ENCODE measurements around the gene VRK1. TPM values are rescaled to one million over a fixed set of nuclear protein-coding genes. Genes with fewer than 3 reads are reported as not detected.
A peak's percentile ranks its signal among the peaks of the same experiment; 100 is the strongest.

Gene VRK1
- total RNA-seq, 1 experiment from 2014 or later, result 124 TPM

DNA sequence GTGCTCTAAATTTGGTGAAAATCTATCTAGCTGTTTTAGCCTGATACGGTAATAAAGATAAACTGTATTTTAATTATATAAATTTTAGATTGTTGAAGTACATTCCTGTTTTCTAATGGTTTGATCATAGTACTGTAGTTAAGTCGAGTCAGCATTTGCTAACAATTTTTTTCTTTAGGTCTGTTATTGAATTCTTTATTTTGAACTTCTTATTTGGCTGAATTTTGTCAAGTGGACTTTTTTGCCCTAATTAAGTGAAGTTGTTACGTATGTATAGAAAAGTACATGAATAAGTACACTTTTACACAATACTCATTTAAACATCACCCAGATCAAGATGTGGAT is 66.8 kb downstream of the VRK1 start:
- TF ChIP-seq CTCF (conservative IDR thresholded peaks at IDR 0.05; ENCODE audit: low read depth, low read length) (no peak), EZH2 (IDR thresholded peaks at IDR 0.05; ENCODE audit: borderline replicate concordance, low read depth, low read length, poor library complexity, severe bottlenecking) (no peak)
- peak overlapping the region; percentile 17 for H3K27ac ChIP-seq (ENCODE audit: low read depth, low read length, poor library complexity, severe bottlenecking)
- POLR2A ChIA-PET (ENCODE audit: low non-redundant PET), result no interaction called here

GRCh38 chr14:96867634-96868033 is 70.5 kb downstream of the VRK1 start:
- Histone ChIP-seq H3K36me3 (ENCODE audit: insufficient read depth, low read length, poor library complexity, severe bottlenecking) (peaks cover 19% of the 10 kb centered on the region), H3K4me3 (ENCODE audit: low read depth, low read length, poor library complexity, severe bottlenecking) (no peak overlapping the region), H3K27me3 (replicated peaks; ENCODE audit: insufficient read depth, low read depth, low read length, poor library complexity) (no peaks in the 10 kb centered on the region), H3K9me3 (ENCODE audit: low read depth, low read length, poor library complexity, severe bottlenecking) (peaks cover 6% of the 10 kb centered on the region), H3K4me1 (ENCODE audit: insufficient read depth, low read length, poor library complexity, severe bottlenecking) (peaks cover 18% of the 10 kb centered on the region), H3K27ac (ENCODE audit: low read depth, low read length, poor library complexity, severe bottlenecking) (no peak overlapping the region)
- POLR2A ChIA-PET (ENCODE audit: low non-redundant PET), result no interaction called here
- TF ChIP-seq CTCF (conservative IDR thresholded peaks at IDR 0.05; ENCODE audit: low read depth, low read length) (no peak), EZH2 (IDR thresholded peaks at IDR 0.05; ENCODE audit: borderline replicate concordance, low read depth, low read length, poor library complexity, severe bottlenecking) (no peak)
- no peak for DNase-seq (ENCODE audit: low spot score)
- no TSS peak for BruUV-seq (replicated peaks)
- CTCF ChIA-PET, result interaction anchor here (1.0 kb wide), 1 partner anchor 15 kb away, joined by 3 read pairs; no protein-coding TSS in a partner anchor
- intact Hi-C loops (cut with micrococcal nuclease; ENCODE audit: unreplicated experiment), result no loop called here

More for the DNA sequence above, 66.8 kb downstream of the VRK1 start:
- Histone ChIP-seq H3K27me3 (replicated peaks; ENCODE audit: insufficient read depth, low read depth, low read length, poor library complexity) (no peaks in the 10 kb centered on the region), H3K9me3 (ENCODE audit: low read depth, low read length, poor library complexity, severe bottlenecking) (peaks cover 6% of the 10 kb centered on the region), H3K4me1 (ENCODE audit: insufficient read depth, low read length, poor library complexity, severe bottlenecking) (peaks cover 27% of the 10 kb centered on the region), H3K36me3 (ENCODE audit: insufficient read depth, low read length, poor library complexity, severe bottlenecking) (peaks cover 30% of the 10 kb centered on the region), H3K4me3 (ENCODE audit: low read depth, low read length, poor library complexity, severe bottlenecking) (no peak overlapping the region)
- CTCF ChIA-PET, result no interaction called here
- no peak for DNase-seq (ENCODE audit: low spot score)
- BruUV-seq (replicated peaks), result no TSS peak
- intact Hi-C loops (cut with micrococcal nuclease; ENCODE audit: unreplicated experiment), result no loop called here

GRCh38 chr14:96874127-96874526 is 76.9 kb downstream of the VRK1 start:
- Histone ChIP-seq H3K36me3 (ENCODE audit: insufficient read depth, low read length, poor library complexity, severe bottlenecking) (peaks cover 32% of the 10 kb centered on the region), H3K4me3 (ENCODE audit: low read depth, low read length, poor library complexity, severe bottlenecking) (no peak overlapping the region), H3K4me1 (ENCODE audit: insufficient read depth, low read length, poor library complexity, severe bottlenecking) (no peaks in the 10 kb centered on the region), H3K27me3 (replicated peaks; ENCODE audit: insufficient read depth, low read depth, low read length, poor library complexity) (no peaks in the 10 kb centered on the region), H3K27ac (ENCODE audit: low read depth, low read length, poor library complexity, severe bottlenecking) (no peak overlapping the region), H3K9me3 (ENCODE audit: low read depth, low read length, poor library complexity, severe bottlenecking) (no peaks in the 10 kb centered on the region)
- BruUV-seq (replicated peaks), result no TSS peak
- ChIA-PET POLR2A (ENCODE audit: low non-redundant PET) (no interaction called here), CTCF (no interaction called here)
- TF ChIP-seq EZH2 (IDR thresholded peaks at IDR 0.05; ENCODE audit: borderline replicate concordance, low read depth, low read length, poor library complexity, severe bottlenecking), result no peak
- no peak for TF ChIP-seq CTCF (conservative IDR thresholded peaks at IDR 0.05; ENCODE audit: low read depth, low read length)
- intact Hi-C loops (cut with micrococcal nuclease; ENCODE audit: unreplicated experiment), result no loop called here
- DNase-seq (ENCODE audit: low spot score), result no peak

All from A673 (cell line).